ENCODE measurements around the gene PDE4D. TPM values are rescaled to one million over a fixed set of nuclear protein-coding genes. Genes with fewer than 3 reads are reported as not detected.

PDE4D gene
- total and polyA plus RNA-seq, 2 of the 4 experiments (the other 2 are of a cell fraction) = 1.4 to 7.9 TPM

GRCh38 chr5:59591162-59591561, 302.4 kb downstream of the PDE4D start:
- CTCF ChIA-PET = interaction anchor here (1.0 kb wide), 1 partner anchor 10 kb away, joined by 3 read pairs; no protein-coding TSS in a partner anchor
- TF ChIP-seq SMC3 (IDR thresholded peaks at IDR 0.05; ENCODE audit: low read depth, low read length) (no peak), BHLHE40 (IDR thresholded peaks at IDR 0.05; ENCODE audit: low read depth, low read length) (no peak), ELK1 (IDR thresholded peaks at IDR 0.05; ENCODE audit: borderline replicate concordance, low read depth, low read length) (no peak), CEBPB (IDR thresholded peaks at IDR 0.05; ENCODE audit: low read depth, low read length) (no peak), MAZ (IDR thresholded peaks at IDR 0.05; ENCODE audit: borderline replicate concordance, low read depth, low read length) (no peak), NFE2L2 (IDR thresholded peaks at IDR 0.05; ENCODE audit: low read depth, low read length) (no peak), POLR2A (IDR thresholded peaks at IDR 0.05; ENCODE audit: low read depth, low read length) (no peak), CTCF (conservative IDR thresholded peaks at IDR 0.05; ENCODE audit: low read depth, low read length) (no peak), CHD1 (IDR thresholded peaks at IDR 0.05; ENCODE audit: low read depth, low read length) (no peak), MAFK (IDR thresholded peaks at IDR 0.05; ENCODE audit: low read depth, low read length) (no peak), MXI1 (IDR thresholded peaks at IDR 0.05; ENCODE audit: borderline replicate concordance, low read depth, low read length) (no peak), FOS (IDR thresholded peaks at IDR 0.05; ENCODE audit: low read depth, low read length) (no peak), RFX5 (IDR thresholded peaks at IDR 0.05; ENCODE audit: low read depth, low read length) (no peak)
- in situ Hi-C loops (cut with MboI; ENCODE audit: low sequenced_read_pairs) = no loop called here
- no peak overlapping the region for H2BK20ac ChIP-seq (ENCODE audit: low read depth, low read length)
- H2BK15ac ChIP-seq (ENCODE audit: low read depth, low read length) = no peak overlapping the region
- no peak for ATAC-seq (ENCODE audit: low read depth)
- no peaks in the 10 kb centered on the region for H3K36me3 ChIP-seq (ENCODE audit: control insufficient read depth, insufficient read depth, low read length)
- H3K9ac ChIP-seq (ENCODE audit: low read depth, low read length) = no peak overlapping the region
- H3K4ac ChIP-seq (ENCODE audit: low read depth, low read length) = no peak overlapping the region
- H4K5ac ChIP-seq (ENCODE audit: low read depth, low read length) = no peak overlapping the region
- H3K9me1 ChIP-seq (ENCODE audit: insufficient read depth, low read length) = no peaks in the 10 kb centered on the region
- no peak overlapping the region for H2AFZ ChIP-seq (replicated peaks; ENCODE audit: low read length, poor library complexity)
- no TSS peak for BruUV-seq (replicated peaks)
- H4K8ac ChIP-seq (ENCODE audit: low read depth in 2 of 2, low read length in 2 of 2) = no peak overlapping the region
- H3K14ac ChIP-seq (replicated peaks; ENCODE audit: low read depth, low read length) = no peak overlapping the region
- H3K23ac ChIP-seq (ENCODE audit: low read depth, low read length) = no peak overlapping the region
- H3K27me3 ChIP-seq (ENCODE audit: control insufficient read depth, insufficient read depth, low read length) = no peaks in the 10 kb centered on the region
- H2AK9ac ChIP-seq (replicated peaks; ENCODE audit: low read depth, low read length, poor library complexity) = no peak overlapping the region
- POLR2A ChIA-PET (ENCODE audit: unreplicated experiment) = no interaction called here
- no peak overlapping the region for H3K27ac ChIP-seq (ENCODE audit: insufficient read depth, low read length)
- no peak overlapping the region for H2AK5ac ChIP-seq (ENCODE audit: low read depth, low read length)
- no peaks in the 10 kb centered on the region for H3K79me1 ChIP-seq (ENCODE audit: low read depth in 1 of 2, low read length in 2 of 2)
- no peak overlapping the region for H3K56ac ChIP-seq (ENCODE audit: extremely low read depth, insufficient read depth, low read length)
- no peak overlapping the region for H3K4me2 ChIP-seq (ENCODE audit: low read depth, low read length)
- dilution Hi-C loops (cut with HindIII; ENCODE audit: low sequenced_read_pairs, unreplicated experiment) = no loop called here
- H2BK120ac ChIP-seq (ENCODE audit: low read depth, low read length) = no peak overlapping the region
- no peaks in the 10 kb centered on the region for H3K9me3 ChIP-seq (ENCODE audit: control insufficient read depth, insufficient read depth, low read length)
- no peaks in the 10 kb centered on the region for H4K20me1 ChIP-seq (ENCODE audit: insufficient read depth, low read length)
- DNase-seq = no peak
- H3K18ac ChIP-seq (ENCODE audit: low read depth, low read length) = no peak overlapping the region
- H4K91ac ChIP-seq (ENCODE audit: insufficient read depth, low read depth, low read length) = no peak overlapping the region
- H3K4me3 ChIP-seq (ENCODE audit: insufficient read depth, low read depth, low read length) = no peak overlapping the region
- no peak overlapping the region for H2BK5ac ChIP-seq (ENCODE audit: low read depth, low read length, poor library complexity, severe bottlenecking)
- no peaks in the 10 kb centered on the region for H3K4me1 ChIP-seq (ENCODE audit: control insufficient read depth, insufficient read depth, low read length)
- intact Hi-C loops (cut with micrococcal nuclease) = no loop called here

Data from IMR-90 (cell line).